Activated CD8-positive, alpha-beta memory T cell treated with anti-CD3 and anti-CD28 coated beads, Interleukin-2, amount 50 U/mL, for 1 hour (primary cell): ENCODE measurements around the gene SH3GL1.
A peak's percentile ranks its signal among the peaks of the same experiment; 100 is the strongest.

ENCODE experiments used
- DNase-seq: peaks from one replicate; pipeline ENCODE4 v3.0.0-alpha.2; 2020; ENCODE audit errors: extremely low read depth

The SH3GL1 gene, protein sequence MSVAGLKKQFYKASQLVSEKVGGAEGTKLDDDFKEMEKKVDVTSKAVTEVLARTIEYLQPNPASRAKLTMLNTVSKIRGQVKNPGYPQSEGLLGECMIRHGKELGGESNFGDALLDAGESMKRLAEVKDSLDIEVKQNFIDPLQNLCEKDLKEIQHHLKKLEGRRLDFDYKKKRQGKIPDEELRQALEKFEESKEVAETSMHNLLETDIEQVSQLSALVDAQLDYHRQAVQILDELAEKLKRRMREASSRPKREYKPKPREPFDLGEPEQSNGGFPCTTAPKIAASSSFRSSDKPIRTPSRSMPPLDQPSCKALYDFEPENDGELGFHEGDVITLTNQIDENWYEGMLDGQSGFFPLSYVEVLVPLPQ

DNA sequence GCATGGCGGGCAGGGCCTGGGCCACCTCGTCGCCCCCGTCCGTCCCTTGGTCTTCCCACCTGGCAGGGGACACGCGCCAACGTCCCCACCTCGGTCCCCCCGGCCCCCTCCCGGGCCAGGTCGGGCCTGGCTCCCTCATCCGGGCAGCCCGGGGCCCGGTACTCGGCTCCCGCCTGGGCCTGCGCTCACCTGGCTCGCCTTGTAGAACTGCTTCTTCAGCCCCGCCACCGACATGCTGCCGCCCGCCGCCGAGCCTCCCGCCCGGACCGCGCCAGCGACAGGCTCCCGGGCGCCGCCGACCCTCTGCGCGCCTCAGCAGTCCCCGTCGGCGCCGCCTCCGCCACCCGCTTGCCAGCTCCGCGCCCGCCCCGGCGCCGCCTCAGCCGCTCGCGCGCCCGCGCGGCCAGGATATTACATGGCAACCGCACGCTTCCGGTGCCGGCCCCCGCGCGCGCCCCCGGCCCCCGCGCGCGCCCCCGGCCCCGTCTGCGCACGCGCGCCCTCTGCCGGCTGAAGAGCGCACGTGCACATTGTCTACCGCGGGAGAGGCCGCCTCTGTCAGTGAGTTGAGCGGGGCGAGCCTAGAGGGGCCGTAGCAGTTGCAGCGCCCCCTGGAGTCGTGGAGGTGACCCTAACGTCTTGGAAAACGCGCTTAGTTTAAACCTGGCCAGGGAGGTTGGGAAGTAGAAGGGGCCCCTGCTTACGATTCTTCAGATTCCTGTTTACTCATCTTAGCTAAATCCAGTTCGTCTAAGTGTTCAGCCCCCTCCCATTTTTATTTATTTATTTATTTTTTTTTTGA, at the start of gene SH3GL1:
Gene SH3GL1 (minus strand): TSS at position 413 of the 802 bp plus-strand sequence. CDS start 179 bp downstream, at position 234.
- DNase-seq: peak; percentile 87

DNA sequence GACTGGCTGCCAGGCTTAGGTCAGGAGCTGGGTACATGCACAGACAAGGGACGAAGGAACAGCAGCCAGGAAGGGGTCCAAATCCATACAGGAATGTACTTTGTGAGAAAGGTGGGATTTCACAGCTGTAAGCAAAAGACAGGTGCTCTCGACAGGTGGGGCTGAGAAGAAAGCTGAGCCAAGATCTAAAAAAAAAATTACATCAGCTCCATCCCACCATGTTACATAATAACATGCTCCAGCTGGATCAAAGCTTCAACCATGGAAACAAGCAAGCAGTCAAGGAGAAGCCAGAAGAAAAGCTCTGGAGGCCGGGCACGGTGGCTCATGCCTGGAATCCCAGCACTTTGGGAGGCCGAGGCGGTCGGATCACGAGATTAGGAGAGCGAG, 49.3 kb upstream of the SH3GL1 start:
- DNase-seq: no peak

DNA sequence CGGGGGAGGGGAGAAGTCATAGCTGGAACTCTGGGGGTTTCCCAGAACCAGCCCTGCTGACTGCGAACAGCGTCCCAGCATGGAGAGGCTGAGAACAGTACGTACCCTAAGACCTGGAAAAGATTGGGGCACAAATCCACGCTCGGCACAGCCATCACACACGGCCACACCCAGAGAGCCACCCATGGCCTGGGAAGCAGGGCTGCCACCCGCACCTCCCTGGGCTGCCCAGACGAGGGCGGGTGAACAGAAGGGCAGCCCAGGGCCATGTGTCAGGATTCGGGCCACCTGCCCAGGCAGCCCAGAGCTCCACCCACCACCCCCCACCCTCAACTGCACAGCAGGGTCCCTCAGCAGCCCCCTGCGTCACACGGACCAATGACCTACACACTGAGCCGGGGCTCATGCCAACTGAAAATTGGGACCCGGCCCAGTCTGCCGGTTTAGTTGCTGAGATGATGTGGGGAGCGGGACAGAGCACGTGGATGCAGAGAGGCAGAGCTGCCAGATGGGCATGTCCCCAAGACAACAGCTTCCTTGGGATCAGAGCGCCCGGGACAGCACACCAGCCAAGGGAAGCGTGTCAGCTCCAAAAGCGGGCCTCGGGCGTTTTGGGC, 48.8 kb upstream of the SH3GL1 start:
- no peak for DNase-seq

DNA sequence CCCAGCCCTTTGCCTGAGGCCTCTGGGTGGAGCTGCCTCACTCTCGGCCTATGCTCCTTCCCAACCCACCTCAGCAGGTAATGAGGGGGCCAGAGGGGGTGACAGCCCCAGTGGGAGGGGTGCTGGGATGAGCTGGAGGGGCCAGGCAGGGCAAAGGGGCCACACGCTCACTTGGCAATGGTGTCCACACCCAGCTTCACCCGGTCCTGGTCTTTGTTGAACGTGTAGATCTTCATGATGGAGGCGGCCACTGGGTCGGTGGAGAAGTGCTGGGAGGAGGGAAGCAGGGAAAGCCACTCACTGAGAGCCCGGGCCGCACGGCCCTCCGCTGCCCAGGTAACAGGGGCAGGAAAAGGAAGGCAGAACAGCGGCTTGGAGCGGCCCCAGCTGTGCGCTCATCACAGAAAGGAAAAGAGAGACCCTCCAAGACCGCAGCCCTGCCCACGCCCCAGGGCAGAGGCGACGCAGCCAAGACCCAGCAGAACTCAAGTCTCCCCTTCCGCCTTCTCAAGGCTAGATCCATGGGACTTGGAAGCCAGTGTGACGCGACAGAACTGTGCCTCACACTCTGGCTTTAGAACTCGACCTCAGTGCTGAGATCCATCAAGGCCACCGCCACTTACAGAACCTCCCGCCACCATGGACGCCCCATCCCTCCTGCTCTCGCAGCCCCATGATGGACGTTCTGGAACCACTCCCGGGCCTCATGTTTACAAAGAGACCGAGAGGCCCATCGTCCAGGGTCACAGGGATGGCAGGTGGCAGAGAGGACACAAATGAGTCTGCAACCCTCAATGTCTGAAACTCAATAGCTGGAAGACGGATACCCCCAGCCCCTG, 48.0 kb upstream of the SH3GL1 start:
- DNase-seq: no peak

DNA sequence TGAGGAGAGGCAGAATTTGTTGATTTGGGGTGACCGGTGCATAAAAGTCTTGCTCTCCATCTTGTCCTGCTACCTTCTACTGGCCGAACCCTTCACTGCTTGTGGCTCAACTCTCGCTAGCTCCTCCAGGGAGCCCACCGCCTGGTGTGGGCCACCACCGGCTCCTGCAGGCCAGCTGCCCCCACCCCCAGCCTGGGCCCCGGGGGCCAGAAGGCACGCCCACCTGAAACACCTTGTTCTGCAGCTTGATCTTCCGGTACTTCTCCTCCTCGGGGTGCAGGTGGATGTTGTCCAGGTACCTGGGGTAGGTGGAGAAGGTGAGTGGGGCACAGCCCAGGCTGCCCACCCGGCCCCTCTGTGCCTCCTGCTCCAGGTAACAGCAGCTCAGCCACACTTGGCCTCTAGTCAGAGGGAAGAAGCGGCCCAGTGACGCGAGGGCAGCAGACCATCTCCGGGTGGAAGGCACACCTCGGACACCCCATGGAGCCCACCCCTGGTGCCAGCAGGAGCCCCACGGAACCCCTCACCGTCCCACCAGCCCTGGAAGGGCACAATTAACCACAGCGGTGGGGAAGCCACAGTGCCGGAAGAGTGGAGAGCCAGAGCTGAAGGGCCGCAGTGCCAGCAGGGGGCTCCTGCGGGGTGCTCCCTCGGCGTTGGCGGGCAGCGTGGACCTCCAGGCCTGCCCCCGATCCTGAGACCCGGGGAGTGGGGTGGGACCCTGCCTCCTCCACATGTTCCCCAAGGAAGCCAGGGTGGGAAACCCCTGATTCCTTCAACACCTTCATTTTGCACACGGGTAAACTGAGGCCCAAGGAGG, 47.2 kb upstream of the SH3GL1 start:
- DNase-seq: no peak

DNA sequence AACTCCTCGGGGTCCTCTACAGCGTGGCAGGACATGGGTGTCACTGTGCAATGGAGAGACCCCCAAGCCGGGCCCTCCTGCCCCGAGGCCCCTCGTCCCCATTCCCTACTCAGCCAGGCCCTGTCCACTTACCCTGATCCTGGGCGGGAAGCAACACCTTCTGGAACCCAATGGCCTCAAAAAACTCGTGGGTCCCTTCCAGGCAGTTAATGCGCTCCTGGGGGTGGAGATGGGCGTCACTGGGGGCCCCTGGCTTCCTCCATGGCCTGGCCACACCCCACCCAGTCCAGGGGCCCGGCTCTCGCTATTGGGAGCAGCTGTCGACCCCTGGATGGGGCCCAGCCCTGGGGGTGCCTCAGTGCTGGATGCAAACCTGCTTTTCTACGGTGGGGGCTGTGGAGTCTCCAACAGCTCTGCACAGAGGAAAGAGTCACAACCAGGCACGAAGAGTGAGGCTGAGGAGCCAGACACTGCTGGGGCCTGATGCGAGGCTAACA, 46.4 kb upstream of the SH3GL1 start:
- DNase-seq: no peak

DNA sequence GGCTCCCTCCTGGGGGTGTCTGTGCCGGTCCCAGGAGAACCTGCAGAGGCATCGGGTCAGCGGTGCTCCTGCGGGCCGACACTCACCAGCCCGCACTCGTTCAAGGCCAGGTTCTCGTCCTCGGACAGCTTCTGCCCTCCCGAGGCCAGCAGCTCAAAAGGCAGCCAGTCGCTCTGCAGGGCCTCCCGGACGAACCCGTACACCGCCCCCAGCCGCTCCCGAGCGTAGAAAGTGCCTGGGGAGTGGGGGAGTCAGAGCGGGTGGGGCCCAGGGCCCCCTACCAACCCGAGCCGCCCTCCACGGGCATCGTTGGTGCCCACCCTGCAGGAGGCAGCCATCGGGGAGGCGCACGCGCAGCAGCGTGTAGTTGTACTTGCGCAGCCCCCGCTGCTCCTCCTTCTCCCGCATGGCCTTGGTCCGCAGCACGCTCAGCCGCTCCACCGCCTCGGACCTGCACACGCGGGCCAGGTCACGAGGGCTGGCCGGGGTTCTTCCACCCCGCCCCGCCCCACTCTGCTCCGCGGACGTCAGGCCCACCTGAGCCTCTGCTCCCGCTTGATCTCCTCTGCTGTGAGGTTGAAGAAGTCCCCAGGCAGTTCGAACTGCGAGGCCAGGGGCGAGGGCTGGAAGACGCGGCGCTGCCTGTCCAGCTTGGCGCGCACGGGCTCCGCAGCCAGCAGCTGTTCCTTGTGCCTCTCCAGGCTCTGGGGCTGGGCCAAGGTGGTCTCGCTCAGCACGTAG, 45.8 kb upstream of the SH3GL1 start:
- DNase-seq: no peak

DNA sequence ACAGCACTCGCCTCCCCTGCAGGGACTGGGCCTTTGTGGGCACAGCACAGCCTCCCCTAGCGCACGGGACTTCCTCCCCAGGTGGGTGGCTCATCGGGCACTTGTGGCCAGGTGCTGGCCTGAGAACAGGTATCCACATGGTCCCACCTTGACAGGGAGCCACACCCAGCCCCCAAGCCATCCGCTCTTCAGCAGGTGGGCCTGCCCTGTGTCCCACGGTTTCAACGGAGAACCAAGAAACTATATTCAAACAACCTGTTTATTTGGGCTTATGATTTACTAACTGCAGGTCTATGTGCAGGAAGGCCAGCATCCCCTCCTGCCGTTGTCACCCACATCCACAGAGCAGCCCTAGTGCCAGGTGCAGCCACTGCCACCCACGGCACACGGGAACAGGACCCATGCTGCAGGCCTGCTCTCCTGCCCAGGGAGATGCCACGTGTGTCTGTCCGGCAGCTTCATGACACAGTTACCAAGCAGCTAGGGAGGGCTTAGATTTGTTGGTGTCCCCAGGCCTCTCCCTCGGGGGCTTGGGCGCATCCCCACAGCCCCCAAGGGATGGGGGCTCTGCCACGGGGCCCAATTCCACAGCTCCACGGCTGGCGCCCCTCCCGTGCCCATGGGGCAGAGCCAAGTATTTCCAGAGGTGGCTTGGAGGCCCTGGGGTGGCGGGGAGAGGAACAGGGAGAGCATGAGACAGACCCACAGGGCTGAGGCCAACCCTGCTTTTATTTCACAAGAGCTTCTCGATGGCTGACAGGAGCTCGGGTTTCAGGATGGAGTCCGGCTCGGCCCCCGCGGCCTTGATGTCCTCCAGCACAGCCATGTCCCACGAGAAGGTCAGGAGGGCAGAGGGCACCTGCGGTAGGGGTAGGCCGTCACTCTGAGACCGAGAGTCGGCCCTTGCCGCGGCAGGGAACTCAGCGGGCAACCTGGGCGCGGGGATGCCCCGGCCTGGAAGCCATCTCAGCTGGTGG, 44.7 kb upstream of the SH3GL1 start:
- no peak for DNase-seq

DNA sequence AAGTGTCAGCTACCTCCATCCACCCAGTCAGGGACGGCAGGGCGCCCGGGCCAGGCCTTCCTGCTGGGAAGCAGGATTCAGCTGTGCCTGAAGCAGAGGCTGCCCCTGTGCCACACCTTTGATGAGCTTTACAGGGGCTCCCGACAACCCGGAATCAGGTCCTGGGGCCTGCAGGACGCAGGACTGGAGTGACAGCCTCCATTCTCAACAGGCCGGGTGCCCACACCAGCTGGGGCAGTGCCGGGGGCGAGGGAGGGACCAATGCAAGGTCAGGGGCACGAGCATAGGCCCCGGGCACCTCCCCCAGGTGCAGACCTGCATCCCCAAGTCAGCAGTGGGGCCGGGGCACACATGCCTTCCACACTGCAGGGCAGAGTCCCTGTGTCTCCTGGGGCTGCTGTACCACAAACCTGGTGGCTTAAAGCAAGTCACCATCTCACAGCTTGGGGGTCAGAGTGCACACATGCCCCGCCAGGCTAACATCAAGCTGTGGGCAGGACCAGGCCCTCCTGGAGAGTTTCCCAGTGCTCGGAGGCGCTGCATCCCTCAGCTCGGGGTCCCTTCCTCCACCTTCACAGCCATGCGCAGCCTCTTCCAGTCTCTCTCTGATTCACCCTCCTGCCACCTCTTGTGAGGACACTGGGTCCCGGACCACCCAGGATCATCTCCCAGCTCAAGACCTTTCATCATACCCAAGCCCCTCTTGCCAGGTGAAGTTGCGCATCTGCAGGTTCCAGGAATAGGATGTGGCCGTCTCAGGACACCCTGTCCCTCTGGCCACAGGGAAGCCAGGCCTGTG, 43.8 kb upstream of the SH3GL1 start:
- DNase-seq: no peak

DNA sequence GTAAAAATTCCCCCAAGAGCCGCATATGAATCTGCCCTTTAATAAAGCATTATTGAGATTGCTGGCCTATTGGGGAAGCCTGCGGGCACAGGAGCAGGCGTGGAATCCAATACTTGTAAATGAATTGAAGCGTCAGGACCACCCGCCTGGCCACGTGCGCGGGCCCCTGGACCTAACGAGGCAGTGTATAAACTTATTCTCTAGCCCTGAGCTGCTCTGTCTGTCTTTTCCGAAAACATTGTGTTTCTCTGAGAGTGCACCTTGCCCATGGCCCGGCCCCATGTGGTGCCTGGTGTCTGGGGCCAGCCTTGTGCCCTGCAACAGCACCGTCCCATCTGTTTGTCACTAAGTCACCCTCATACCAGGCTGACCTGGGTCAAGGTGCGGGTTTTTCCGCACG, 42.8 kb upstream of the SH3GL1 start:
- no peak for DNase-seq

DNA sequence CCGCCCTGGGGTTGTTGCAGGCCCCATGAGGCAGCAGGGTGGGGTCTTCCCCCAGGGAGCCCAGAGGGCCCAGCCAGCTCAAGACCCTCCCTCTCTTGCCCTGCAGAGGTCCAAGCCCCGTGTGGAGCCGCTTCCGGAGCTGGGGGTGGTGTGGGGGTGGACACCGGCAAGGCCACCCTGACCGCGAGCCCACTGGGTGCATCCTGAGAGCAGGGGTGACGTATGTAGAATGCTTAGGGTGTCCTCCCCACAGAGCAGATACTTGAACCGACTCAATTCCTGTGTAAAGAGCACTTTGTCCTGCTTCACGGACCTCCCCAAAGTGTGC, 42.4 kb upstream of the SH3GL1 start:
- no peak for DNase-seq

DNA sequence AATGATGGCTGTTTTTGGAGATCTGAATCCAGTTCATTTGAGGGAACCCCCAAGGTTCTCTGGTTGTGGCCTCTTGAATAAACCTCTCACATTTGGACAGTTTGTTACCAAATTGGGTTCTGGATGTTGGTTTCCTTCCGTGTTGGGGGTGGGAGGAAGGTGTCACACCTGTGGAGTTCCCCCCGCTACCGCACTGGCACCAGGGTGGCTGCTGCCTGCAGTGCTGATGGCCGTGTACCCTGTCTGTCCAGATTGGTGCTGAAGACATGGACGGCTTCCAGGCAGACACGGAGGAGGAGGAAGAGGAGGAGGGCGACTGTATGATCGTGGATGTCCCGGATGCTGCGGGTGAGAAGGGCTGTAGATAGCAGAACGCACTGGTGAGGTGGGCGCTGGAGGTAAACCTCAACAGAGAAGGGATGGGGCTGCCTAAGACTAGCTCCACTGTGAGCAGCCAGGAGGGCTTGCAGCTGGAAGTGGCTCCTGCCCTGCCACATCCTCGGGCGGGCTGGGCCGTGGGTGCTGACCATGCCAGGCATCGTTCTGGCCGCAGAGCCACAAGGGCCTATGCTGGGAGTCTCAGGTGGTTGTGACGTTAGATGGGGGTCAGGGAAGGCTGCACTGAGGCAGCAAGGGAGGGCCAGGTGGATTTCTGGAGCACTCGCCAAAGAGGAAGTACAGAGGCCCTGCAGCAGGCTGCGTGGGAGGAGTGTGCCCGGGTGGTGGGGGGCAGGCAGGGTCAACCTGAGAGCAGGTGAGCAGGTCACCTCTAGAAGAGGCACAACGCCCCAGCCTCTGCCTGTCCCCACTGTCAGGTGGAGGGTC, 41.9 kb upstream of the SH3GL1 start:
- no peak for DNase-seq

DNA sequence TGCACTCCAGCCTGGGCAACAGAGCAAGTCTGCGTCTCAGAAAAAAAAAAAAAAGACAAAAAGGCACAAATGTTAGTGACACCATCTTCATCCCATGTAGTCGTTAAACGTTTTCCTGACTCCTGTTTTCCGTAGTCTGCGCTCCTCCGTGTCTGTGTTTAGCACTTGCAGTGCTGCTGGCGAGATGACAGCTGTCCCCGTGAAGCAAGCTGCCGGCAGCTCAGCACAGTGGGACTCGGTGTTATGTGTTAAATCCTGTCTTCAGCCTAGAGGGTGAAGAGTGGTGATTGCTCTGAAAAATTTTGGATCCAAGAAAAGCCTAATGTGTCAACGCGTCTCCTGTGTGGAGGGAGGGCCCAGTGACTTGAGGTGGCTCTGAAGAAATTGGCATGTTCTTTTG, 38.9 kb upstream of the SH3GL1 start:
- no peak for DNase-seq

DNA sequence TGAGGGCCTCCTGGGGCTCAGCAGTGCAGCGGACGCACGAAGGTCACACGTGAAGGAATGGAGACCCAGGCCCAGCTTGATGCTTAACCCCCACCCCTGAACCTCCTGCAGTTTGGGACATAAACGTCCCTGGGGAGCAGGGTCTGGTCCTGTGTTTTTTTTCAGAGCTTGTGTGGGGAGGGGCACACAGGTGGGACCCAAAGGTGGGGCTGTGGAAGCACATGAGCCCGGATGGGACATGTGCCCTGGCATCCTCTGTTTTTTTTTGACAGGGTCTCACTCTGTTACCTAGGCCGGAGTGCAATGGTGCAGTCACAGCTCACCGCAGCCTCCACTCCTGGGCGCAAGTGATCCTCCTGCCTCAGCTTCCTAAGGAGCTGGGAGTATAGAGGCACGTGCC, 36.8 kb upstream of the SH3GL1 start:
- DNase-seq: no peak

DNA sequence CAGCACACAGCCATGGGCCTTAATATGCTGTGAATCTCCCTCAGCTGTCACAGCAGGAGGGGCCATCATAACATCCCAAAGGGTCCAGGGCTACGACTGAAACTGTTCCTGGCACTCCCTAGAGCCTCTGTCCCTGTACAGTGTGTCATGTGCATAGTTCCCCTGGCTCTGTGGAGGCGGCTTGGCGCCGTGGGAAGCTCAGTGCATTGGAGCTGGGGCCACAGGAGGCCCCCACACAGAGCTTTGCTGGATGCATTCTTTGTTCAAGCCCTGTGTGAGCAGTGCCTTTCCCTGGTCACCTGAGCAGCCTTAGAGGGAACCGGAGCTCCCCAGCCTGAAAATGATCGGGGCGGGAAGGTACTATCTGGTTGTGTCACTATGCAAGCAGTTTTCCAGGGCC, 35.9 kb upstream of the SH3GL1 start:
- DNase-seq: no peak

DNA sequence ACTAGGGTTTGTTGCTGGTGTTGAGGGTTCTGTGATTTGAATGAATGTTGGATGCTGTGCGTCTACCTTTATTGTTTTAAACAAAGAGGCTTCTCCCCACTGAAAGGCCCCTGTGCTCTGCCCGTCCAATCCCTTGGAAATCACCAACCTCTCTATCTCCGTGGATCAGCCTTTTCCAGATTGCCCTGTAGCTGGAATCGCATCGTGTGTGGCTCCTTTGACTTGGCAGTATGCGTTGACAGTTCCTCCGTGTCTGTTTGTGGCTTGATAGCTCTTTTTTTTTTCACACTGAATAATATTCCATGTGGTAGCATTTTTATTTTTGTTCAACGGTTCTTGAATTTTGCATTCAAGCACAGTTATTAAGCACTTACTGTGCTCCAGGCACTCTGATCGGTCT, 34.0 kb upstream of the SH3GL1 start:
- DNase-seq: no peak

DNA sequence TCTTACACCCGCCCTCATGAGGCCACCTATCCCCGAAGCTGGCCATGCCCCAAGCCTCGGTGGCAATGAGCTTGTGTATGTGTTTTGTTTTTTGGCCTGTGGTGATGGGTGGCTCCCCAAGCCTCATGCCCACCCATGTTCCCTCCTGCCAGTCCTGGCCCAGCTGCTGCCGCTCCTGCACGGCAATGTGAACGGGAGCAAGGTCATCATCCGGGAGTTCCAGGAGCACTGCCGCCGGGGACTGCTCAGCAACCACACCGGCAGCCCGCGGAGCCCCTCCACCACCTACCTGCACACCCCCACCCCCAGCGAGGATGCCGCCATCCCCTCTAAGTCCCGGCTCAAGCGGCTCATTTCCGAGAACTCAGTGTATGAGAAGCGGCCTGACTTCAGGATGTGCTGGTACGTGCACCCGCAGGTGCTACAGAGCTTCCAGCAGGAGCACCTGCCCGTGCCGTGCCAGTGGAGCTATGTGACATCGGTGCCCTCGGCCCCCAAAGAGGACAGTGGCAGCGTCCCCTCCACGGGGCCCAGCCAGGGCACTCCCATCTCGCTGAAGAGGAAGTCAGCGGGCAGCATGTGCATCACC, 32.7 kb upstream of the SH3GL1 start:
- DNase-seq: no peak
